ENCODE measurements around the gene RAMP3. TPM values are rescaled to one million over a fixed set of nuclear protein-coding genes. Genes with fewer than 3 reads are reported as not detected.

RAMP3 gene
- total and polyA plus RNA-seq, 10 of the 15 experiments (the other 5 are each of a cell fraction or from before 2014, with no cell fraction given): not detected

- no peaks in the 10 kb centered on the region for H3K79me2 ChIP-seq (ENCODE audit: control insufficient read depth, insufficient read depth, low read length)
- ChIA-PET SMC1A (ENCODE audit: uncharacterized antibody, unreplicated experiment) (interaction anchor here (0.6 to 4.3 kb wide), 2 partner anchors 104 to 260 kb away, joined by 3 to 19 read pairs; no protein-coding TSS in a partner anchor), RAD21 (ENCODE audit: unreplicated experiment) (interaction anchor here (1.7 kb wide), 1 partner anchor 104 kb away, joined by 5 read pairs; no protein-coding TSS in a partner anchor), POLR2A (no interaction called here), CTCF (interaction anchor here (1.0 to 8.9 kb wide), 2 partner anchors 103 to 110 kb away, joined by 3 to 58 read pairs; no protein-coding TSS in a partner anchor)
- H4K20me1 ChIP-seq (ENCODE audit: control insufficient read depth, insufficient read depth): no peaks in the 10 kb centered on the region
- no peak for TF ChIP-seq MTA3 (IDR thresholded peaks at IDR 0.05; ENCODE audit: borderline replicate concordance, low read length)
- intact Hi-C loops (cut with micrococcal nuclease; ENCODE audit: unreplicated experiment) (no loop called here), in situ Hi-C loops (cut with MboI) (loop anchor here (25.0 kb wide), 1 partner anchor 706 kb away; the partner anchor contains the start of gene CCDC201)
- no peak for ATAC-seq
- no peak overlapping the region for H2AFZ ChIP-seq (ENCODE audit: control insufficient read depth, low read depth, low read length)
- no peaks in the 10 kb centered on the region for H3K9me3 ChIP-seq (replicated peaks; ENCODE audit: control insufficient read depth, insufficient read depth, low read length)
- no TSS peak for BruUV-seq (replicated peaks)
- H3K4me3 ChIP-seq: no peak overlapping the region
- peaks cover 3 to 5% of the 10 kb centered on the region in 2 experiments; a peak in 2 of 4 replicates for H3K27me3 ChIP-seq (replicated peaks in 1 of 2; ENCODE audit: control insufficient read depth in 2 of 2, insufficient read depth in 2 of 2, low read length in 1 of 2)
- WGBS (ENCODE audit: insufficient coverage, insufficient replicate concordance, low lambda C conversion rate, missing lambda C conversion rate): 13% methylated on average over 4 of the region's 4 CpGs
- FAIRE-seq: no peak
- no peak overlapping the region for H3K9ac ChIP-seq (ENCODE audit: control insufficient read depth, insufficient read depth, low read length)
- H3K4me1 ChIP-seq (ENCODE audit: control insufficient read depth, insufficient read depth, low read length): peaks cover 7% of the 10 kb centered on the region
- no peak overlapping the region for H3K4me2 ChIP-seq (ENCODE audit: control insufficient read depth, insufficient read depth)
- no peaks in the 10 kb centered on the region for H3K36me3 ChIP-seq (ENCODE audit: control insufficient read depth in 2 of 2, insufficient read depth in 2 of 2, low read length in 1 of 2)
- H3K27ac ChIP-seq (ENCODE audit: control insufficient read depth, insufficient read depth): no peak overlapping the region
- DNase-seq (ENCODE audit: low read depth, low spot score): no peak
Measured at GRCh38 chr7:45155941-45156340, 1.6 kb upstream of the RAMP3 start.

GRCh38 chr7:45156516-45157272 is 897 bp upstream of the RAMP3 start:
- Histone ChIP-seq H3K4me1 (ENCODE audit: control insufficient read depth, insufficient read depth, low read length) (peaks cover 7% of the 10 kb centered on the region), H4K20me1 (ENCODE audit: control insufficient read depth, insufficient read depth) (no peaks in the 10 kb centered on the region), H3K36me3 (ENCODE audit: control insufficient read depth in 2 of 2, insufficient read depth in 2 of 2, low read length in 1 of 2) (no peaks in the 10 kb centered on the region), H3K9ac (ENCODE audit: control insufficient read depth, insufficient read depth, low read length) (no peak overlapping the region), H3K9me3 (replicated peaks; ENCODE audit: control insufficient read depth, insufficient read depth, low read length) (no peaks in the 10 kb centered on the region), H3K27me3 (replicated peaks in 1 of 2; ENCODE audit: control insufficient read depth in 2 of 2, insufficient read depth in 2 of 2, low read length in 1 of 2) (peaks cover 3 to 5% of the 10 kb centered on the region in 2 experiments; a peak in 2 of 4 replicates), H3K4me2 (ENCODE audit: control insufficient read depth, insufficient read depth) (no peak overlapping the region), H3K27ac (ENCODE audit: control insufficient read depth, insufficient read depth) (no peak overlapping the region), H3K79me2 (ENCODE audit: control insufficient read depth, insufficient read depth, low read length) (no peaks in the 10 kb centered on the region), H2AFZ (ENCODE audit: control insufficient read depth, low read depth, low read length) (no peak overlapping the region), H3K4me3 (no peak overlapping the region)
- ChIA-PET RAD21 (ENCODE audit: unreplicated experiment) (interaction anchor here (1.7 kb wide), 1 partner anchor 103 kb away, joined by 5 read pairs; no protein-coding TSS in a partner anchor), POLR2A (no interaction called here), CTCF (interaction anchor here (1.0 to 8.9 kb wide), 2 partner anchors 103 to 109 kb away, joined by 3 to 58 read pairs; no protein-coding TSS in a partner anchor), SMC1A (ENCODE audit: uncharacterized antibody, unreplicated experiment) (interaction anchor here (0.6 to 4.3 kb wide), 2 partner anchors 103 to 260 kb away, joined by 3 to 19 read pairs; no protein-coding TSS in a partner anchor)
- TF ChIP-seq SUZ12 (IDR thresholded peaks at IDR 0.05; ENCODE audit: unreplicated experiment): no peak
- TF ChIP-seq CTCF (IDR thresholded peaks at IDR 0.05 in 2 of 3, conservative IDR thresholded peaks at IDR 0.05 in 1 of 3; ENCODE audit: control insufficient read depth in 2 of 3, extremely low read depth in 1 of 3, insufficient read depth in 1 of 3, low read depth in 3 of 3, low read length in 3 of 3): no peak
- no peak for TF ChIP-seq GATAD2B (conservative IDR thresholded peaks at IDR 0.05; ENCODE audit: low read depth)
- TF ChIP-seq CHD1 (IDR thresholded peaks at IDR 0.05; ENCODE audit: low read depth, low read length): no peak
- no peak for TF ChIP-seq SMC3 (IDR thresholded peaks at IDR 0.05; ENCODE audit: borderline replicate concordance, low read length)
- TF ChIP-seq HCFC1 (IDR thresholded peaks at IDR 0.05; ENCODE audit: low read length): no peak
- WGBS (ENCODE audit: insufficient coverage, insufficient replicate concordance, low lambda C conversion rate, missing lambda C conversion rate): 58% methylated on average over 8 of the region's 8 CpGs
- intact Hi-C loops (cut with micrococcal nuclease; ENCODE audit: unreplicated experiment): no loop called here
- in situ Hi-C loops (cut with MboI): loop anchor here (25.0 kb wide), 1 partner anchor 706 kb away; the partner anchor contains the start of gene CCDC201
- FAIRE-seq (no peak), ATAC-seq (no peak), DNase-seq (ENCODE audit: low read depth, low spot score) (no peak)
- BruUV-seq (replicated peaks): no TSS peak

All from GM12878 (cell line).